ENCODE results near the gene CBY3. TPM values are rescaled to one million over a fixed set of nuclear protein-coding genes. Genes with fewer than 3 reads are reported as not detected.

Gene CBY3
- total and polyA plus RNA-seq, 2 of the 8 experiments (the other 6 are each of a cell fraction or from before 2014, with no cell fraction given), result 0.39 TPM

GRCh38 chr5:179679014-179679674 is 1.7 kb downstream of the CBY3 start:
- Histone ChIP-seq H4K91ac (replicated peaks; ENCODE audit: insufficient read length, low read length) (peak overlapping the region; percentile 99), H3K4ac (replicated peaks; ENCODE audit: insufficient read length, low read depth, low read length) (peak overlapping the region; percentile 97), H3K4me1 (replicated peaks in 1 of 4; ENCODE audit: control insufficient read depth in 3 of 4, insufficient read depth in 4 of 4, low read length in 3 of 4) (peaks cover 0 to 12% (median 7%) of the 10 kb centered on the region in 4 experiments; a peak in 5 of 7 replicates), H3K14ac (ENCODE audit: insufficient read length) (no peak overlapping the region), H3K23ac (ENCODE audit: insufficient read length) (no peak overlapping the region), H3K79me1 (ENCODE audit: low read depth, low read length) (0 out of 2 replicates have a peak, but pooled peaks cover 2% of the 10 kb centered on the region), H2BK12ac (ENCODE audit: low read depth, low read length) (peak overlapping the region; percentile 91; the same call in 1 of the 2 replicates), H3K56ac (replicated peaks; ENCODE audit: insufficient read length, low read depth, low read length) (peak overlapping the region; percentile 97), H3K79me2 (ENCODE audit: control insufficient read depth in 1 of 2, insufficient read depth in 2 of 2, low read length in 2 of 2) (peaks cover 0 to 7% of the 10 kb centered on the region in 2 experiments; a peak in 1 of 4 replicates), H3K9me3 (ENCODE audit: insufficient read depth in 2 of 2, low read depth in 1 of 2, low read length in 1 of 2) (no peaks in the 10 kb centered on the region), H4K8ac (ENCODE audit: extremely low read depth, insufficient read depth, low read length) (peak overlapping the region; percentile 97), H3K4me2 (ENCODE audit: insufficient read depth in 1 of 2, low read depth in 2 of 2, low read length in 2 of 2) (peak overlapping the region; percentile 68 to 98), H2BK5ac (ENCODE audit: low read depth, low read length) (peak overlapping the region; percentile 90), H3K9ac (replicated peaks in 1 of 4; ENCODE audit: extremely low read depth in 1 of 4, low read depth in 3 of 4, low read length in 3 of 4) (peak overlapping the region in 3 of 4 experiments; percentile 34 to 92 (median 91); a peak in 6 of 7 replicates), H2BK15ac (ENCODE audit: low read length) (peak overlapping the region; percentile 98; the same call in 1 of the 2 replicates), H2BK20ac (ENCODE audit: low read length) (peak overlapping the region; percentile 11; the same call in 1 of the 2 replicates), H3K4me3 (ENCODE audit: extremely low read depth in 1 of 4, insufficient read depth in 2 of 4, low read depth in 3 of 4, low read length in 4 of 4) (peak overlapping the region; percentile 78 to 89 (median 82)), H4K20me1 (replicated peaks in 1 of 2; ENCODE audit: control insufficient read depth in 1 of 2, insufficient read depth in 2 of 2, low read length in 2 of 2) (peaks cover 0 to 2% of the 10 kb centered on the region in 2 experiments), H4K5ac (ENCODE audit: insufficient read length, low read depth, low read length) (peak overlapping the region; percentile 99), H3K23me2 (ENCODE audit: low read depth, low read length) (peaks cover 16% of the 10 kb centered on the region), H2AK5ac (ENCODE audit: low read depth, low read length) (peak overlapping the region; percentile 61; the same call in 1 of the 2 replicates), H3K27ac (ENCODE audit: low read depth, low read length) (peak overlapping the region; percentile 42; the same call in 1 of the 2 replicates), H3K18ac (ENCODE audit: extremely low read depth, low read length) (peak overlapping the region; percentile 100), H2BK120ac (replicated peaks; ENCODE audit: low read depth, low read length) (peak overlapping the region; percentile 61), H2AFZ (ENCODE audit: low read length) (peak overlapping the region; percentile 15; the same call in 1 of the 2 replicates), H3K36me3 (ENCODE audit: control insufficient read depth in 2 of 4, insufficient read depth in 4 of 4, low read length in 3 of 4) (peaks cover 0 to 6% (median 0%) of the 10 kb centered on the region in 4 experiments; a peak in 2 of 8 replicates), H3K27me3 (replicated peaks in 1 of 4; ENCODE audit: control insufficient read depth in 3 of 4, extremely low read depth in 1 of 4, insufficient read depth in 3 of 4, low read length in 3 of 4) (peaks cover 0 to 4% (median 0%) of the 10 kb centered on the region in 4 experiments; a peak in 1 of 7 replicates)
- WGBS, 2 experiments (ENCODE audit: extremely low coverage in 1 of 2, insufficient coverage in 1 of 2, insufficient read length in 1 of 2, insufficient replicate concordance in 2 of 2, low coverage in 1 of 2, low lambda C conversion rate in 2 of 2, missing lambda C conversion rate in 1 of 2), result 27% methylated on average over 41 of the region's 41 CpGs; no CpG with 5 or more reads in 1 of the 2 experiments
- CTCF ChIA-PET (ENCODE audit: partially characterized antibody), result interaction anchor here (1.0 to 2.7 kb wide), 8 partner anchors 9 to 104 kb away, joined by 3 to 13 read pairs (median 4); no protein-coding TSS in a partner anchor
- POLR2A ChIA-PET (ENCODE audit: partially characterized antibody), result interaction anchor here (0.7 to 6.4 kb wide), 14 partner anchors 8 to 129 kb away, joined by 3 to 50 read pairs (median 10); partner anchors contain the start of genes HNRNPH1 and RUFY1
- FAIRE-seq (no peak), DNase-seq (ENCODE audit: low read depth in 1 of 2, low spot score in 2 of 2) (peak; percentile 81 to 89)
- TF ChIP-seq MAX (IDR thresholded peaks at IDR 0.05), result peak; percentile 96
- no peak for TF ChIP-seq TEAD4 (IDR thresholded peaks at IDR 0.05; ENCODE audit: low read depth, low read length)
- TF ChIP-seq RNF2 (IDR thresholded peaks at IDR 0.05; ENCODE audit: borderline replicate concordance, low read depth, low read length, missing control alignments, poor library complexity, severe bottlenecking), result peak; percentile 82
- TF ChIP-seq EGR1 (IDR thresholded peaks at IDR 0.05; ENCODE audit: borderline replicate concordance, low read depth, low read length), result no peak
- no peak for TF ChIP-seq ZNF274 (IDR thresholded peaks at IDR 0.05; ENCODE audit: borderline replicate concordance, extremely low read depth, low read length)
- no peak for TF ChIP-seq ATF3 (IDR thresholded peaks at IDR 0.05; ENCODE audit: insufficient read depth, low read depth, low read length)
- TF ChIP-seq TCF12 (IDR thresholded peaks at IDR 0.05; ENCODE audit: low read depth, low read length), result no peak
- TF ChIP-seq HDAC6 (IDR thresholded peaks at IDR 0.05; ENCODE audit: low read depth, low read length), result no peak
- no peak for TF ChIP-seq NANOG (IDR thresholded peaks at IDR 0.05; ENCODE audit: insufficient read depth, low read depth, low read length, poor library complexity, severe bottlenecking)
- no peak for TF ChIP-seq BACH1 (IDR thresholded peaks at IDR 0.05; ENCODE audit: low read length)
